SK-N-SH (cell line): Measurements from ENCODE around the gene IFITM5. TPM values are rescaled to one million over a fixed set of nuclear protein-coding genes. Genes with fewer than 3 reads are reported as not detected.

ENCODE experiments used
- CTCF ChIA-PET: fragments of 300-600, 350-600 bp; formaldehyde crosslinking; extraction: SDS; loops from one replicate; lab custom pipeline; 2021; lab: Yijun Ruan, JAX
- POLR2A ChIA-PET: fragments of 350-600 bp; sonication (Branson Sonifier 250); formaldehyde crosslinking; extraction: SDS; loops from one replicate; lab custom pipeline; 2020; ENCODE audit warnings: antibody characterized with exemption, inconsistent platforms; lab: Yijun Ruan, JAX
- DNase-seq: peaks from one replicate; pipeline ENCODE4 v3.0.0; 2012
- H2AFZ ChIP-seq: fragments of 200-600 bp; sonication (generic); 2 replicates; pipeline ENCODE4 v1.8.1; 2016; ENCODE audit warnings: antibody characterized with exemption, mild to moderate bottlenecking, low read depth
- H3F3A ChIP-seq: fragments of 200-600 bp; sonication (generic); replicated peaks from 2 replicates; pipeline ENCODE3; 2016; ENCODE audit warnings: antibody characterized with exemption, mild to moderate bottlenecking; ENCODE audit not compliant: insufficient read depth
- H3K27ac ChIP-seq, 2 experiments: fragments of 200-500 bp in 1 of 2; fragments of 200-600 bp in 1 of 2; sonication (Bioruptor generic) in 1 of 2; sonication (generic), shearing (Covaris generic) in 1 of 2; 2 replicates each; pipeline versions ENCODE4 v1.5.1 to v1.6.1; 2014 to 2016; ENCODE audit warnings: low read depth in 2 of 2, inconsistent platforms in 1 of 2, low read length in 1 of 2, mild to moderate bottlenecking in 1 of 2, mixed read lengths in 1 of 2
- H3K27me3 ChIP-seq: fragments of 200-600 bp; sonication (generic), shearing (Covaris generic); 2 replicates; pipeline ENCODE4 v1.6.1; 2016; ENCODE audit warnings: mixed run types; ENCODE audit not compliant: insufficient read depth
- H3K36me3 ChIP-seq, 2 experiments: fragments of 200-500 bp in 1 of 2; fragments of 200-600 bp in 1 of 2; sonication (Bioruptor generic) in 1 of 2; sonication (generic) in 1 of 2; replicated peaks in 1 of 2; 2 replicates each; pipeline versions ENCODE3 to v1.5.1; 2014 to 2016; ENCODE audit warnings: low read length in 1 of 2, mild to moderate bottlenecking in 1 of 2; ENCODE audit not compliant: insufficient read depth in 2 of 2, control insufficient read depth in 1 of 2
- H3K4me1 ChIP-seq, 2 experiments: fragments of 200-500 bp in 1 of 2; fragments of 200-600 bp in 1 of 2; sonication (Bioruptor generic) in 1 of 2; sonication (generic), shearing (Covaris generic) in 1 of 2; 2 replicates each; pipeline versions ENCODE4 v1.5.1 to v1.6.1; 2014 to 2016; ENCODE audit warnings: low read depth in 1 of 2, low read length in 1 of 2, mixed run types in 1 of 2; ENCODE audit not compliant: insufficient read depth in 2 of 2, control insufficient read depth in 1 of 2
- H3K4me2 ChIP-seq: fragments of 200-600 bp; sonication (generic), shearing (Covaris generic); 2 replicates; pipeline ENCODE4 v1.6.1; 2017; ENCODE audit warnings: mixed run types
- H3K4me3 ChIP-seq, 2 experiments: fragments of 200-500 bp in 1 of 2; fragments of 200-600 bp in 1 of 2; sonication (Bioruptor generic) in 1 of 2; sonication (generic), shearing (Covaris generic) in 1 of 2; 2 replicates each; pipeline versions ENCODE4 v1.5.1 to v1.8.1; 2014 to 2016; ENCODE audit warnings: low read depth in 2 of 2, inconsistent platforms in 1 of 2, low read length in 1 of 2, mild to moderate bottlenecking in 1 of 2, mixed read lengths in 1 of 2, moderate library complexity in 1 of 2
- H3K79me2 ChIP-seq: fragments of 200-600 bp; sonication (generic); 2 replicates; pipeline ENCODE4 v1.8.1; 2017; ENCODE audit warnings: mild to moderate bottlenecking; ENCODE audit not compliant: insufficient read depth
- H3K9ac ChIP-seq: fragments of 200-600 bp; sonication (generic); 2 replicates; pipeline ENCODE4 v1.6.1; 2017; ENCODE audit warnings: mixed run types
- H3K9me2 ChIP-seq: fragments of 200-600 bp; sonication (generic); 2 replicates; pipeline ENCODE4 v1.6.1; 2017; ENCODE audit warnings: mixed run types
- H3K9me3 ChIP-seq: fragments of 200-600 bp; sonication (generic); 2 replicates; pipeline ENCODE4 v1.6.1; 2017; ENCODE audit warnings: mixed run types, mild to moderate bottlenecking, moderate library complexity
- H4K20me1 ChIP-seq: fragments of 200-600 bp; sonication (generic); 2 replicates; pipeline ENCODE4 v1.6.1; 2017; ENCODE audit warnings: mild to moderate bottlenecking, mixed run types; ENCODE audit not compliant: insufficient read depth
- EZH2phosphoT487 ChIP-seq: fragments of 200-600 bp; sonication (generic); IDR thresholded peaks from 2 replicates; pipeline ENCODE4 v1.6.1; 2017; ENCODE audit warnings: low read depth, mixed run types, mild to moderate bottlenecking, antibody characterized with exemption, moderate library complexity, borderline replicate concordance
- FOXM1 ChIP-seq: IDR thresholded peaks from 2 replicates; pipeline ENCODE4 v1.4.0; 2012; ENCODE audit warnings: low read depth, mild to moderate bottlenecking
- IRF3 ChIP-seq: fragments of 150-350 bp; IDR thresholded peaks from 2 replicates; pipeline ENCODE4 v1.6.1; 2016; ENCODE audit warnings: mild to moderate bottlenecking, low read depth, low read length
- NFIC ChIP-seq: IDR thresholded peaks from 2 replicates; pipeline ENCODE4 v1.4.0; 2012; ENCODE audit warnings: borderline replicate concordance
- RAD21 ChIP-seq: IDR thresholded peaks from 2 replicates; pipeline ENCODE4 v1.6.1; 2012; ENCODE audit warnings: mild to moderate bottlenecking, low read length
- SMC3 ChIP-seq: IDR thresholded peaks from 2 replicates; pipeline ENCODE4 v1.6.1; 2012; ENCODE audit warnings: low read depth, low read length, improper control_type of control experiment
- TAF1 ChIP-seq: IDR thresholded peaks from 2 replicates; pipeline ENCODE4 v1.6.1; 2012; ENCODE audit warnings: low read depth, mild to moderate bottlenecking, low read length, moderate library complexity, borderline replicate concordance
- ZBTB33 ChIP-seq: IDR thresholded peaks from 2 replicates; pipeline ENCODE4 v1.4.0; 2012; ENCODE audit warnings: low read depth, borderline replicate concordance
- WGBS: methylation state at CpG from one replicate; pipeline ENCODE4 v1.1.6; 2017; ENCODE audit warnings: low lambda C conversion rate; 5-methylcytosine and 5-hydroxymethylcytosine counted together
- polyA plus RNA-seq, 3 experiments: library from polyadenylated mRNA; depleted of rRNA; stranded (reverse); fragments of >200 nt; gene quantifications; 2 replicates each; pipeline ENCODE4 v1.2.3, GENCODE V29; 2012

IFITM5 gene
- polyA plus RNA-seq, 1 of the 3 experiments (the other 2 are of a cell fraction), result not detected

GRCh38 chr11:292211-293121, 6.9 kb downstream of the IFITM5 start:
- Histone ChIP-seq H2AFZ (no peak overlapping the region), H3K27ac (no peak overlapping the region), H3K4me3 (no peak overlapping the region), H3K4me1 (peaks cover 0 to 9% of the 10 kb centered on the region in 2 experiments; a peak in 1 of 4 replicates), H3K79me2 (no peaks in the 10 kb centered on the region), H3K9me2 (no peaks in the 10 kb centered on the region), H3K4me2 (no peak overlapping the region), H4K20me1 (no peaks in the 10 kb centered on the region), H3K27me3 (no peaks in the 10 kb centered on the region), H3K36me3 (no peaks in the 10 kb centered on the region), H3K9ac (no peak overlapping the region), H3F3A (no peaks in the 10 kb centered on the region), H3K9me3 (no peaks in the 10 kb centered on the region)
- no peak for TF ChIP-seq NFIC
- no peak for TF ChIP-seq TAF1
- TF ChIP-seq EZH2phosphoT487, result no peak
- no peak for TF ChIP-seq FOXM1
- WGBS, result 90% methylated on average over 12 of the region's 29 CpGs
- ChIA-PET CTCF (interaction anchor here (0.7 kb wide), 1 partner anchor 44 kb away, joined by 3 read pairs; no protein-coding TSS in a partner anchor), POLR2A (no interaction called here)
- DNase-seq, result no peak

GRCh38 chr11:291281-292210, 7.8 kb downstream of the IFITM5 start:
- H3K4me2 ChIP-seq, result no peak overlapping the region
- TF ChIP-seq RAD21, result no peak
- TF ChIP-seq ZBTB33, result no peak
- no peak for TF ChIP-seq IRF3
- TF ChIP-seq SMC3, result no peak
- CTCF ChIA-PET, result interaction anchor here (1.0 to 1.5 kb wide), 3 partner anchors 13 to 105 kb away, joined by 3 to 4 read pairs (median 4); no protein-coding TSS in a partner anchor
- POLR2A ChIA-PET, result no interaction called here
- H3K79me2 ChIP-seq, result no peaks in the 10 kb centered on the region
- no peak for DNase-seq
- H3F3A ChIP-seq, result no peaks in the 10 kb centered on the region
- no peak overlapping the region for H3K27ac ChIP-seq
- no peaks in the 10 kb centered on the region for H4K20me1 ChIP-seq
- no peak overlapping the region for H3K9ac ChIP-seq
- H3K9me2 ChIP-seq, result no peaks in the 10 kb centered on the region
- H3K36me3 ChIP-seq, result no peaks in the 10 kb centered on the region
- H3K27me3 ChIP-seq, result no peaks in the 10 kb centered on the region
- peaks cover 0 to 9% of the 10 kb centered on the region in 2 experiments; a peak in 1 of 4 replicates for H3K4me1 ChIP-seq
- 95% methylated on average over 34 of the region's 44 CpGs for whole genome bisulfite sequencing
- H3K4me3 ChIP-seq, result no peak overlapping the region
- no peak overlapping the region for H2AFZ ChIP-seq
- no peaks in the 10 kb centered on the region for H3K9me3 ChIP-seq
